Psoas muscle (tissue), 8 donors: Measurements from ENCODE around the gene LAMA4. TPM values are rescaled to one million over a fixed set of nuclear protein-coding genes. Genes with fewer than 3 reads are reported as not detected.

Experiments
- ATAC-seq, 4 donors: fragments of 200-7000 bp; cut with Tn5 transposase; one replicate each; pipeline ENCODE4 v1.9.1; 2020; ENCODE audit warnings: moderate library complexity in 3 of 4, mild to moderate bottlenecking in 2 of 4
- DNase-seq, 2 donors: peaks; one replicate each; pipeline ENCODE4 v3.0.0-alpha.2; 2020
- H3K27ac ChIP-seq: fragments of 200-600 bp; one replicate; pipeline ENCODE4 v1.8.0; 2022
- H3K27me3 ChIP-seq, 3 donors: fragments of 200-600 bp in 1 of 3; one replicate each; pipeline versions ENCODE4 v1.6.1 to v1.8.0; 2013 to 2022; ENCODE audit warnings: low read length in 2 of 3, mild to moderate bottlenecking in 2 of 3, moderate library complexity in 1 of 3; ENCODE audit not compliant: insufficient read depth in 3 of 3
- H3K36me3 ChIP-seq, 2 donors: fragments of 200-600 bp in 1 of 2; one replicate each; pipeline versions ENCODE4 v1.6.1 to v1.8.0; 2013 to 2022; ENCODE audit warnings: low read depth in 1 of 2, mild to moderate bottlenecking in 1 of 2, moderate library complexity in 1 of 2; ENCODE audit not compliant: insufficient read depth in 1 of 2
- H3K4me1 ChIP-seq: fragments of 200-600 bp; one replicate; pipeline ENCODE4 v1.8.0; 2022
- H3K4me3 ChIP-seq: fragments of 200-600 bp; one replicate; pipeline ENCODE4 v1.8.0; 2022; ENCODE audit warnings: mild to moderate bottlenecking
- H3K9me3 ChIP-seq: fragments of 200-600 bp; one replicate; pipeline ENCODE4 v1.8.0; 2022
- CTCF ChIP-seq: fragments of 200-600 bp; IDR thresholded peaks from one replicate; pipeline ENCODE4 v1.8.0; 2022; ENCODE audit warnings: antibody characterized with exemption
- WGBS, 3 donors: extraction: QIAGEN DNeasy Blood & Tissue Kit; methylation state at CpG; one replicate each; pipeline versions ENCODE4 v1.1.6 to v1.1.7; 2013; 5-methylcytosine and 5-hydroxymethylcytosine counted together
- intact Hi-C, 2 donors: fragments of 100-400 bp; cut with DNase I; formaldehyde crosslinking; loops; one replicate each; pipeline versions ENCODE4 v1.11.0 to v1.14.2; 2022
- polyA plus RNA-seq, 3 donors: library from polyadenylated mRNA; stranded (reverse); fragments of 200-250 nt; gene quantifications; one replicate each; pipeline ENCODE4 v1.2.3, GENCODE V29; 2013
- total RNA-seq, 4 donors: library from RNA; stranded (reverse); fragmentation: NEBNext Ultra II Directional in 2 of 4; extraction: Animal tissue kit (Norgen Biotek cat#: 25700) in 2 of 4; gene quantifications; one replicate each; pipeline versions ENCODE4 v1.2.1 to v1.2.4, GENCODE V29; 2021 to 2023
- donor health status: healthy with polysubstance abuse.
- donor health status: DM: no; HTN: no; CAD: no; lungs with moderate emphysema.
- donor health status: Bipolar disorder and iron deficiency.
- donor health status: healthy.
- donor health status: DM: yes; HTN: yes; CAD: no.
- donor health status: DM: no; HTN: no; CAD: no.
- donor health status: DM: no; HTN: no; CAD: no.
- donor health status: DM: yes; HTN: yes; CAD: no.

Gene LAMA4
- total and polyA plus RNA-seq, 7 donors, result 3.0 to 15.8 (median 5.3) TPM

- ATAC-seq (no peak), DNase-seq (no peak)
- no peak for TF ChIP-seq CTCF
- intact Hi-C loops, result no loop called here
- Histone ChIP-seq H3K27me3 (peaks cover 0 to 3% (median 0%) of the 10 kb centered on the region in 3 donors), H3K9me3 (no peaks in the 10 kb centered on the region), H3K36me3 (no peaks in the 10 kb centered on the region), H3K4me3 (no peak overlapping the region), H3K27ac (no peak overlapping the region), H3K4me1 (peaks cover 4% of the 10 kb centered on the region)
- 92 to 93% (median 93%) methylated on average over 7 of the region's 7 CpGs for WGBS, 3 donors
Measured at GRCh38 chr6:112257178-112257855, 3.0 kb upstream of the LAMA4 start.

GRCh38 chr6:112254921-112255320 lies 554 bp upstream of the LAMA4 start:
- H3K4me3 ChIP-seq, result peak overlapping the region; percentile 85
- H3K27ac ChIP-seq, result peak overlapping the region; percentile 74
- H3K9me3 ChIP-seq, result no peaks in the 10 kb centered on the region
- H3K4me1 ChIP-seq, result peaks cover 4% of the 10 kb centered on the region
- H3K36me3 ChIP-seq, result no peaks in the 10 kb centered on the region
- no peak for DNase-seq
- WGBS, 3 donors, result 60 to 69% (median 68%) methylated on average over 3 of the region's 3 CpGs
- no peak for ATAC-seq
- intact Hi-C loops, result loop anchor here in 1 of 2 donors (5.0 kb wide), 1 partner anchor 68 kb away; no protein-coding TSS in a partner anchor
- TF ChIP-seq CTCF, result no peak
- peaks cover 0 to 3% (median 2%) of the 10 kb centered on the region in 3 donors for H3K27me3 ChIP-seq

- no peak for DNase-seq
- H3K27ac ChIP-seq, result peak overlapping the region; percentile 74
- peaks cover 4% of the 10 kb centered on the region for H3K4me1 ChIP-seq
- peak overlapping the region; percentile 85 for H3K4me3 ChIP-seq
- H3K27me3 ChIP-seq, result peaks cover 0 to 3% (median 2%) of the 10 kb centered on the region in 3 donors
- TF ChIP-seq CTCF, result no peak
- ATAC-seq, result peak in 2 of 4 donors; percentile 30 to 43
- no peaks in the 10 kb centered on the region for H3K36me3 ChIP-seq
- H3K9me3 ChIP-seq, result no peaks in the 10 kb centered on the region
- WGBS, 3 donors, result 10 to 13% (median 11%) methylated on average over 8 of the region's 8 CpGs
- intact Hi-C loops, result loop anchor here in 1 of 2 donors (5.0 kb wide), 1 partner anchor 66 kb away; no protein-coding TSS in a partner anchor
Measured at GRCh38 chr6:112253498-112253840, 898 bp downstream of the LAMA4 start.

DNA sequence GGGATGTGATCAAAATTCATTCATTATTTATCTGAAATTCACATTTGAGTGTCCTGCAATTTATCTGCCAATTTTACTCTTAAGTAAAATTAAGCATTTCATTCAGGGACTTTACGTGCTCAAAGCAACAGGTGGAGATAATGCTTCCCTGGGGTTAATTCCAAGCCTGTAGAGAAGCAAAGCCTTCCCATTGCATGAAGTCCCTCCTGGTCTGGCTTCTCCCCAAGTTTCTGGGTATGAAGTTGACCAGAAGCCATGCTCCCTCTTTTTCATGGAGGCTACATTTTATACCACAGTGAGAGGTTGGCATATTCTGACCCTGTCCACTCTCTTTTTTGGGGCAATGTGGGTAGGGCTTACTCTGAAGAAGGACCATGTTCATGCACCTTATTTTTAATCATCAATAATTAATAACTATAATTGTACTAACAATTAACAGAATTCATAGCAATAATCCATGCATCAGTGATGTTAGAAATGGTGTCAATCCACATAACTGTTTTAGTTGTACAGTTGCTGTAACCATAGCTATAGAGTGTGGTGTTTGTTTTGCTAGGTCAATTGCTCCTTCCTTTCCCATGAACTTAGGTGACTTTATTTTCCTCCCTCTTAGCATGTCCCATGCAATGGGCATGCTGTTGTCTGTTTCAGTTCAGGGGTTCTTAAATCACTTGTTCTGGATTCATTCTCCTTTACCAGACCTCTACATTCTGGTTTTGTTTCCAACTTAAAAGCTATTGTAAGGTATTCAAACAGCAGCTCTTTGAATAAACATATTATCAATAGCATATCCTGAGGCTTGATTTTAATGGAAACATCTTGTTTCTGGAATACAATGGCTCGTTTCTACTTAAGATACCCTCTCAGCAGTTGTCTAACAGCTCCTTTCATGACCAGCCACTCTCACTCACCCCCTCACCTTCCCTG lies 1.5 kb downstream of the LAMA4 start:
- 28 to 39% (median 39%) methylated on average over 2 of the region's 2 CpGs for WGBS, 3 donors
- H3K36me3 ChIP-seq, result no peaks in the 10 kb centered on the region
- no peak for ATAC-seq
- H3K4me1 ChIP-seq, result peaks cover 4% of the 10 kb centered on the region
- intact Hi-C loops, result loop anchor here in 1 of 2 donors (5.0 kb wide), 1 partner anchor 66 kb away; no protein-coding TSS in a partner anchor
- H3K4me3 ChIP-seq, result peak overlapping the region; percentile 85
- H3K27ac ChIP-seq, result peak overlapping the region; percentile 74
- peaks cover 0 to 3% (median 2%) of the 10 kb centered on the region in 3 donors for H3K27me3 ChIP-seq
- no peak for TF ChIP-seq CTCF
- no peaks in the 10 kb centered on the region for H3K9me3 ChIP-seq
- no peak for DNase-seq
